CD4-positive, CD25-positive, alpha-beta regulatory T cell (primary cell): Measurements from ENCODE around the gene GABRR3. TPM values are rescaled to one million over a fixed set of nuclear protein-coding genes. Genes with fewer than 3 reads are reported as not detected.

Experiments
- ATAC-seq, 2 donors: fragments of 150-1000 bp; cut with Tn5 transposase; one replicate each; pipeline ENCODE4 v1.10.0; 2021; ENCODE audit warnings: low read depth in 2 of 2, moderate number of reproducible peaks in 2 of 2, moderate library complexity in 1 of 2
- DNase-seq, 3 donors: peaks; one replicate each; pipeline versions ENCODE4 v3.0.0 to v3.0.0-alpha.2; 2012 to 2022; ENCODE audit warnings: mixed read lengths in 1 of 3
- H3K27ac ChIP-seq: one replicate; pipeline ENCODE4 v1.7.0; 2013; ENCODE audit warnings: mild to moderate bottlenecking, low read length; ENCODE audit not compliant: insufficient read depth, poor library complexity, severe bottlenecking
- H3K27me3 ChIP-seq: one replicate; pipeline ENCODE4 v1.7.0; 2013; ENCODE audit warnings: low read length; ENCODE audit not compliant: control insufficient read depth, insufficient read depth
- H3K36me3 ChIP-seq: one replicate; pipeline ENCODE4 v1.7.0; 2013; ENCODE audit warnings: mild to moderate bottlenecking, low read length, moderate library complexity; ENCODE audit not compliant: control insufficient read depth, insufficient read depth
- H3K4me1 ChIP-seq: 2 replicates; pipeline ENCODE4 v1.7.0; 2013; ENCODE audit warnings: mild to moderate bottlenecking, low read length; ENCODE audit not compliant: insufficient read depth, control insufficient read depth, poor library complexity, severe bottlenecking
- H3K4me3 ChIP-seq: one replicate; pipeline ENCODE4 v1.7.0; 2013; ENCODE audit warnings: low read depth, mild to moderate bottlenecking, low read length, moderate library complexity
- H3K9me3 ChIP-seq, 2 experiments: 1 replicate in 1 of 2; 2 replicates in 1 of 2; pipeline ENCODE4 v1.7.0; 2013; ENCODE audit warnings: low read length in 2 of 2, mild to moderate bottlenecking in 1 of 2, moderate library complexity in 1 of 2; ENCODE audit not compliant: control insufficient read depth in 2 of 2
- H3K27ac Mint-ChIP-seq, 3 donors: one replicate each; pipeline ENCODE4 v1.8.0; 2020 to 2022; ENCODE audit warnings: mild to moderate bottlenecking in 3 of 3, mixed read lengths in 3 of 3, moderate library complexity in 2 of 3
- H3K27me3 Mint-ChIP-seq: one replicate; pipeline ENCODE4 v1.8.0; 2022; ENCODE audit warnings: mild to moderate bottlenecking, mixed read lengths
- H3K36me3 Mint-ChIP-seq: one replicate; pipeline ENCODE4 v1.8.0; 2020; ENCODE audit warnings: mixed read lengths
- H3K4me1 Mint-ChIP-seq, 4 donors: one replicate each; pipeline ENCODE4 v1.8.0; 2020 to 2022; ENCODE audit warnings: mixed read lengths in 4 of 4, mild to moderate bottlenecking in 1 of 4
- H3K4me3 Mint-ChIP-seq, 4 donors: one replicate each; pipeline ENCODE4 v1.8.0; 2020 to 2022; ENCODE audit warnings: mild to moderate bottlenecking in 4 of 4, mixed read lengths in 4 of 4, moderate library complexity in 3 of 4
- H3K9me3 Mint-ChIP-seq, 7 donors: one replicate each; pipeline ENCODE4 v1.8.0; 2020 to 2022; ENCODE audit warnings: mixed read lengths in 7 of 7, mild to moderate bottlenecking in 3 of 7, moderate library complexity in 2 of 7
- polyA plus RNA-seq, 4 donors: library from polyadenylated mRNA; unstranded; fragments of 300-500 nt; fragmentation: Illumina TruSeq; gene quantifications; one replicate each; pipeline ENCODE4 v1.2.3, GENCODE V29; 2021
- total RNA-seq: library from RNA; stranded (reverse); gene quantifications from one replicate; pipeline ENCODE4 v1.2.3, GENCODE V29; 2022

GABRR3 gene
- total RNA-seq: not detected
- not detected for polyA plus RNA-seq

DNA sequence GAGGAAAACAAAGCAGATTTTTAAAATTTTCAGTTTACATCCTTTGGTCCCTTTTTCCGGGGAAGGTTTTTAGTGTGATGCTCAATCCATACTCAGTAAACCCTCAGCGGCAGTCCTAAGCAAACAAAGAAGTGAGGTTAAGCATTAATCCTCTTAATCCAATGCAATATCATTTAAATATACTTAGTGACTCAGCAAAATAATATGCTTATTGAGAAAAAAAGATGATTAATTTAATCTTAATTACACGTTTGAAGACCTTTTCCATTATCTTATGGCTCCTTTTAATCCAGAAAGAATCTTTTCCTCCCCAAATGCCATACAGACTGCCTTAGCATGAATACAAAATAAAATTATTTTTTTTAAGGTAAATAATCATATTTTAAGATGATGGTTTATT is at the start of gene GABRR3:
GABRR3 (minus strand) TSS at position 108 of the 400 bp plus-strand sequence. CDS start 328 bp downstream, outside the sequence.
- no peak within 1 kb of the TSS for H3K27ac Mint-ChIP-seq
- peaks cover 6% of the 10 kb centered on the region for H3K4me1 ChIP-seq

GRCh38 chr3:98073486-98073885 is 38.4 kb upstream of the GABRR3 start:
- Mint-ChIP-seq H3K4me3 (no peak overlapping the region), H3K9me3 (no peaks in the 10 kb centered on the region), H3K36me3 (no peaks in the 10 kb centered on the region), H3K4me1 (no peaks in the 10 kb centered on the region), H3K27ac (no peak overlapping the region), H3K27me3 (peaks cover 4% of the 10 kb centered on the region)
- ATAC-seq (no peak), DNase-seq (no peak)
- Histone ChIP-seq H3K27ac (no peak overlapping the region), H3K36me3 (no peaks in the 10 kb centered on the region), H3K4me3 (no peak overlapping the region), H3K27me3 (no peaks in the 10 kb centered on the region), H3K9me3 (no peaks in the 10 kb centered on the region), H3K4me1 (no peaks in the 10 kb centered on the region)

More for the DNA sequence above, at the start of gene GABRR3:
- Mint-ChIP-seq H3K4me1 (peaks cover 0 to 6% (median 3%) of the 10 kb centered on the region in 4 donors), H3K36me3 (no peaks in the 10 kb centered on the region), H3K27me3 (peaks cover 14% of the 10 kb centered on the region), H3K9me3 (no peaks in the 10 kb centered on the region), H3K4me3 (no peak within 1 kb of the TSS)
- no peak within 1 kb of the TSS for H3K4me3 ChIP-seq
- H3K27me3 ChIP-seq: peaks cover 7% of the 10 kb centered on the region
- no peaks in the 10 kb centered on the region for H3K9me3 ChIP-seq
- ATAC-seq: no peak
- DNase-seq: no peak
- no peak within 1 kb of the TSS for H3K27ac ChIP-seq
- H3K36me3 ChIP-seq: no peaks in the 10 kb centered on the region

- no peaks in the 10 kb centered on the region for H3K36me3 ChIP-seq
- no peak overlapping the region for H3K4me3 ChIP-seq
- H3K36me3 Mint-ChIP-seq: no peaks in the 10 kb centered on the region
- H3K9me3 Mint-ChIP-seq: no peaks in the 10 kb centered on the region
- ATAC-seq (no peak), DNase-seq (no peak)
- no peak overlapping the region for H3K27ac Mint-ChIP-seq
- peaks cover 11% of the 10 kb centered on the region for H3K27me3 Mint-ChIP-seq
- H3K9me3 ChIP-seq: no peaks in the 10 kb centered on the region
- H3K4me3 Mint-ChIP-seq: no peak overlapping the region
- H3K4me1 Mint-ChIP-seq: no peaks in the 10 kb centered on the region
- H3K27me3 ChIP-seq: no peaks in the 10 kb centered on the region
- no peaks in the 10 kb centered on the region for H3K4me1 ChIP-seq
- no peak overlapping the region for H3K27ac ChIP-seq
These were observed 35.7 kb upstream of the GABRR3 start for GRCh38 chr3:98070840-98071239.

DNA sequence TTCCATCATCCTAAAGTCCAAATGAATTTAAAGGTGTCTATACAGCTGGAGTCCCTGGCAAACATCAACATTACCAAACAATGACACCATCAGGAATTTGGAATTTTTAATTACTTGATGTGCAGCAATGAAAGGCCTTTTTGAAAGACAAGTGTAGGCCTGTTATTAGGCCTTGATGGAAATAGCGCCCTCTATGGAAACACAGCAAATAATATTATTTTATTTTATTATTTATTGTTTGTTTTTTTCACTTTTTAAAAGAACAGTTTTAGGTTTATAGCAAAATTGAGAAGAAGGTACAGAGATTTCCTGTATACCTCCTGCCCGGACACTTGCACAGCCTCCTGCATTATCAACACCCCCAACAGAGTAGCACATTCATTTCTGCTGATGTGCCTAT is 33.7 kb upstream of the GABRR3 start:
- Histone ChIP-seq H3K4me1 (no peaks in the 10 kb centered on the region), H3K27me3 (peaks cover 6% of the 10 kb centered on the region), H3K36me3 (no peaks in the 10 kb centered on the region), H3K4me3 (no peak overlapping the region), H3K27ac (no peak overlapping the region), H3K9me3 (no peaks in the 10 kb centered on the region)
- Mint-ChIP-seq H3K27me3 (peaks cover 11% of the 10 kb centered on the region), H3K36me3 (no peaks in the 10 kb centered on the region), H3K27ac (no peak overlapping the region), H3K4me1 (no peaks in the 10 kb centered on the region), H3K4me3 (no peak overlapping the region), H3K9me3 (no peaks in the 10 kb centered on the region)
- ATAC-seq: no peak
- DNase-seq: no peak

GRCh38 chr3:98058244-98058960 is 23.3 kb upstream of the GABRR3 start:
- no peaks in the 10 kb centered on the region for H3K36me3 ChIP-seq
- Mint-ChIP-seq H3K4me3 (no peak overlapping the region), H3K4me1 (no peaks in the 10 kb centered on the region), H3K27ac (no peak overlapping the region), H3K36me3 (no peaks in the 10 kb centered on the region), H3K9me3 (peaks cover 0 to 4% (median 0%) of the 10 kb centered on the region in 7 donors), H3K27me3 (peaks cover 5% of the 10 kb centered on the region)
- peaks cover 3% of the 10 kb centered on the region for H3K27me3 ChIP-seq
- ATAC-seq: no peak
- H3K27ac ChIP-seq: no peak overlapping the region
- no peak for DNase-seq
- no peaks in the 10 kb centered on the region for H3K4me1 ChIP-seq
- H3K4me3 ChIP-seq: no peak overlapping the region
- no peaks in the 10 kb centered on the region for H3K9me3 ChIP-seq

GRCh38 chr3:98057631-98058030 is 22.5 kb upstream of the GABRR3 start:
- Histone ChIP-seq H3K36me3 (no peaks in the 10 kb centered on the region), H3K4me3 (no peak overlapping the region), H3K9me3 (no peaks in the 10 kb centered on the region), H3K4me1 (no peaks in the 10 kb centered on the region), H3K27me3 (peaks cover 3% of the 10 kb centered on the region), H3K27ac (no peak overlapping the region)
- Mint-ChIP-seq H3K4me3 (no peak overlapping the region), H3K27ac (no peak overlapping the region), H3K4me1 (no peaks in the 10 kb centered on the region), H3K27me3 (peaks cover 5% of the 10 kb centered on the region), H3K36me3 (no peaks in the 10 kb centered on the region), H3K9me3 (peaks cover 0 to 4% (median 0%) of the 10 kb centered on the region in 7 donors)
- ATAC-seq (no peak), DNase-seq (no peak)

GRCh38 chr3:98056035-98056434 is 20.9 kb upstream of the GABRR3 start:
- Mint-ChIP-seq H3K4me1 (no peaks in the 10 kb centered on the region), H3K4me3 (no peak overlapping the region), H3K27me3 (peaks cover 5% of the 10 kb centered on the region), H3K27ac (no peak overlapping the region), H3K36me3 (no peaks in the 10 kb centered on the region), H3K9me3 (peaks cover 0 to 4% (median 0%) of the 10 kb centered on the region in 7 donors)
- Histone ChIP-seq H3K36me3 (no peaks in the 10 kb centered on the region), H3K27me3 (peaks cover 3% of the 10 kb centered on the region), H3K4me3 (no peak overlapping the region), H3K27ac (no peak overlapping the region), H3K9me3 (no peaks in the 10 kb centered on the region), H3K4me1 (no peaks in the 10 kb centered on the region)
- ATAC-seq: peak in 1 of 2 donors; percentile 11
- no peak for DNase-seq

DNA sequence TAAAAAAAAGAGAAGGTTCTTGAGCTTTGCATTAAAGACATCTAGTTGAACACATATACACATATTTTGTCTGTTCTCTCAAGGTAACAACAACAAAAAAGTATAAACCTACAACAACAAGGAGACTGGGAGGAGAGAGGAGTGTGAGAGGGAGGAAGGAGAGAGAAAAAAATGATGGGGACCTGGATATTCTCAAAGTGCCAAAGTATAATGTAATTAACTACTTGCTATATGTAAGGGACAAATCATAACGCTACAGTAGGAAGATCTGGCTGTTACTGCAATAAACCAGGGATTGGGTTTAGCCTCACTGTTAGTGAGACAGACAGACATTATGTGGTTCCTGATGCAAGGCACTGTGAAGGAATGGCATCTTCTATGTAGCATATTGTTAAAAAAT is 14.2 kb upstream of the GABRR3 start:
- no peak for DNase-seq
- H3K4me1 Mint-ChIP-seq: no peaks in the 10 kb centered on the region
- no peaks in the 10 kb centered on the region for H3K36me3 ChIP-seq

More for the DNA sequence above, 14.2 kb upstream of the GABRR3 start:
- H3K4me1 ChIP-seq: no peaks in the 10 kb centered on the region
- no peak for ATAC-seq
- H3K4me3 ChIP-seq: no peak overlapping the region
- Mint-ChIP-seq H3K27me3 (peaks cover 15% of the 10 kb centered on the region), H3K27ac (no peak overlapping the region), H3K9me3 (no peaks in the 10 kb centered on the region), H3K4me3 (no peak overlapping the region), H3K36me3 (no peaks in the 10 kb centered on the region)
- no peak overlapping the region for H3K27ac ChIP-seq
- no peaks in the 10 kb centered on the region for H3K9me3 ChIP-seq
- H3K27me3 ChIP-seq: peaks cover 8% of the 10 kb centered on the region
